K562 (cell line): ENCODE measurements around the gene TFAP2E. TPM values are rescaled to one million over a fixed set of nuclear protein-coding genes. Genes with fewer than 3 reads are reported as not detected.

Experiments
- CC2D1A ChIP-seq: fragments of 450-650 bp; IDR thresholded peaks from 2 replicates; pipeline ENCODE4 v1.6.1; 2017; ENCODE audit warnings: mild to moderate bottlenecking
- ESRRA ChIP-seq: fragments of 450-650 bp; IDR thresholded peaks from 2 replicates; pipeline ENCODE4 v1.6.1; 2014; ENCODE audit warnings: low read depth, mild to moderate bottlenecking, moderate library complexity, borderline replicate concordance
- FOXA1 ChIP-seq: fragments of 450-650 bp; IDR thresholded peaks from 2 replicates; pipeline ENCODE4 v1.6.1; 2016; ENCODE audit warnings: mild to moderate bottlenecking, borderline replicate concordance
- KLF16 ChIP-seq: IDR thresholded peaks from 2 replicates; pipeline ENCODE4 v1.6.1; 2016; ENCODE audit warnings: antibody characterized with exemption
- POU5F1 ChIP-seq: fragments of 150-350 bp; IDR thresholded peaks from 2 replicates; pipeline ENCODE4 v1.6.1; 2014; ENCODE audit warnings: borderline replicate concordance, low read length, low read depth, mild to moderate bottlenecking; ENCODE audit not compliant: partially characterized antibody
- RB1 ChIP-seq: fragments of 450-650 bp; IDR thresholded peaks from 2 replicates; pipeline ENCODE4 v1.6.1; 2017; ENCODE audit warnings: low read depth, mild to moderate bottlenecking
- RBBP5 ChIP-seq: fragments of 200-600 bp; sonication (generic); IDR thresholded peaks from 2 replicates; pipeline ENCODE4 v1.6.1; 2012; ENCODE audit warnings: borderline replicate concordance, mild to moderate bottlenecking, low read length, control low read depth, inconsistent platforms; ENCODE audit not compliant: insufficient read depth, poor library complexity, severe bottlenecking
- SMAD4 ChIP-seq: fragments of 250-450 bp; sonication (Bioruptor Pico); conservative IDR thresholded peaks from 2 replicates; pipeline ENCODE4 v1.8.0; 2021; ENCODE audit warnings: inconsistent platforms, mild to moderate bottlenecking, moderate library complexity
- SREBF1 ChIP-seq: fragments of 150-350 bp; IDR thresholded peaks from 2 replicates; pipeline ENCODE4 v1.6.1; 2014; ENCODE audit warnings: antibody characterized with exemption, low read depth, low read length, borderline replicate concordance
- TRIM28 ChIP-seq: fragments of 450-650 bp; IDR thresholded peaks from 2 replicates; pipeline ENCODE4 v1.6.1; 2017
- U2AF1 ChIP-seq: fragments of 200-400 bp; formaldehyde crosslinking; optimal IDR thresholded peaks from 2 replicates; pipeline ENCODE3; 2017; ENCODE audit warnings: mild to moderate bottlenecking, low read depth, low read length, moderate library complexity
- ZBTB34 ChIP-seq: fragments of 250-450 bp; sonication (Bioruptor Pico); IDR thresholded peaks from 2 replicates; pipeline ENCODE4 v1.8.0; 2021; ENCODE audit warnings: mild to moderate bottlenecking, moderate library complexity
- ZBTB49 ChIP-seq: sonication (generic); formaldehyde crosslinking; IDR thresholded peaks from 2 replicates; pipeline ENCODE4 v1.8.0; 2022; ENCODE audit warnings: missing genetic modification reagents, mild to moderate bottlenecking, borderline replicate concordance
- ZNF318 ChIP-seq, 2 experiments: fragments of 450-650 bp; IDR thresholded peaks; 2 replicates each; pipeline ENCODE4 v1.6.1; 2016; ENCODE audit warnings: mild to moderate bottlenecking in 2 of 2, borderline replicate concordance in 1 of 2, low read depth in 1 of 2, moderate library complexity in 1 of 2
- polyA plus RNA-seq, 8 experiments: library from polyadenylated mRNA; depleted of rRNA in 4 of 8; stranded (reverse) in 5 of 8; unstranded in 3 of 8; fragments of >200 nt; fragmentation: Nextera tagmentation in 2 of 8; fragmentation: Illumina TruSeq in 1 of 8; extraction: Ambion mirVana in 2 of 8; extraction: Trizol in 1 of 8; gene quantifications; 2 replicates each; pipeline versions ENCODE4 v1.2.1 to v1.2.3, GENCODE V29; 2011 to 2014; ENCODE audit warnings: inconsistent platforms in 1 of 8, missing spikeins in 1 of 8
- total RNA-seq, 7 experiments: library from RNA; depleted of rRNA in 6 of 7; stranded (reverse); fragments of >200 nt in 6 of 7; fragmentation: Illumina TruSeq in 2 of 7; extraction: Trizol in 2 of 7; gene quantifications; 2 replicates each; pipeline versions ENCODE4 v1.2.1 to v1.2.3, GENCODE V29; 2011 to 2021; ENCODE audit warnings: low replicate concordance in 1 of 7

The TFAP2E gene
- total and polyA plus RNA-seq, 9 of the 15 experiments (the other 6 are each of a cell fraction or from before 2014, with no cell fraction given), result 0.03 to 0.11 (median 0.07) TPM; not detected in 4

- TF ChIP-seq ZNF318 (IDR thresholded peaks at IDR 0.05; ENCODE audit: borderline replicate concordance in 1 of 2, low read depth in 1 of 2) (peak in 1 of 2 experiments; percentile 67; a peak in 2 of 4 replicates), ZBTB49 (CRISPR knock-in tag) (no peak), FOXA1 (no peak), SREBF1 (0 out of 2 replicates have a peak, but pooled peaks have one; percentile 55), KLF16 (peak; percentile 43; the same call in 1 of the 2 replicates), TRIM28 (0 out of 2 replicates have a peak, but pooled peaks have one; percentile 23), RB1 (peak; percentile 68), POU5F1 (peak; percentile 76), ESRRA (peak; percentile 48; the same call in 1 of the 2 replicates), SMAD4 (CRISPR knock-in tag) (peak; percentile 60; the same call in 1 of the 2 replicates), U2AF1 (no peak), RBBP5 (peak; percentile 48), CC2D1A (peak; percentile 18; the same call in 1 of the 2 replicates), ZBTB34 (0 out of 2 replicates have a peak, but pooled peaks have one; percentile 12)
Measured at GRCh38 chr1:35557611-35558373, 15.3 kb upstream of the TFAP2E start, which contains the start of gene NCDN (continued).
